Tibial nerve (tissue), 4 donors: ENCODE data around the gene GSTO1. TPM values are rescaled to one million over a fixed set of nuclear protein-coding genes. Genes with fewer than 3 reads are reported as not detected.
A peak's percentile ranks its signal among the peaks of the same experiment; 100 is the strongest.

Experiments used
- DNase-seq, 2 donors: peaks; one replicate each; pipeline ENCODE4 v3.0.0-alpha.2; 2019; ENCODE audit warnings: low spot score in 2 of 2
- H3K27ac ChIP-seq, 4 donors: fragments of 200-600 bp; sonication (generic) in 3 of 4; one replicate each; pipeline ENCODE4 v1.5.1; 2017 to 2019; ENCODE audit warnings: mild to moderate bottlenecking in 1 of 4
- H3K27me3 ChIP-seq, 2 donors: fragments of 200-600 bp; sonication (generic) in 1 of 2; one replicate each; pipeline versions ENCODE4 v1.5.1 to v1.6.0; 2017 to 2019
- H3K36me3 ChIP-seq, 3 donors: fragments of 200-600 bp; sonication (generic); one replicate each; pipeline ENCODE4 v1.5.1; 2018 to 2019
- H3K4me1 ChIP-seq, 4 donors: fragments of 200-600 bp; sonication (generic) in 3 of 4; one replicate each; pipeline ENCODE4 v1.5.1; 2017 to 2019
- H3K4me3 ChIP-seq, 4 donors: fragments of 200-600 bp; sonication (generic) in 3 of 4; one replicate each; pipeline ENCODE4 v1.5.1; 2017 to 2019; ENCODE audit warnings: mild to moderate bottlenecking in 1 of 4, moderate library complexity in 1 of 4
- H3K9me3 ChIP-seq, 4 donors: fragments of 200-600 bp; sonication (generic) in 3 of 4; one replicate each; pipeline ENCODE4 v1.5.1; 2017 to 2019
- EP300 ChIP-seq, 2 donors: sonication (generic); formaldehyde crosslinking; IDR thresholded peaks; one replicate each; pipeline ENCODE4 v1.6.1; 2017; ENCODE audit warnings: antibody characterized with exemption in 2 of 2, mild to moderate bottlenecking in 1 of 2
- POLR2A ChIP-seq, 2 donors: fragments of 450-650 bp; IDR thresholded peaks; one replicate each; pipeline ENCODE4 v1.6.1; 2017; ENCODE audit warnings: antibody characterized with exemption in 2 of 2, mild to moderate bottlenecking in 2 of 2, moderate library complexity in 2 of 2
- WGBS, 2 donors: methylation state at CpG; one replicate each; pipeline ENCODE4 v1.1.5; 2018; 5-methylcytosine and 5-hydroxymethylcytosine counted together
- total RNA-seq, 4 donors: library from RNA; depleted of rRNA; stranded (reverse); fragments of >200 nt; gene quantifications; one replicate each; pipeline ENCODE4 v1.1.0, GENCODE V29; 2016
- TF ChIP-seq, protein P1 (sequence below), 5 experiments: fragments of 200-600 bp in 3 of 5; fragments of 450-650 bp in 2 of 5; sonication (generic) in 3 of 5; IDR thresholded peaks; one replicate each; pipeline ENCODE4 v1.5.1; 2016 to 2019; ENCODE audit warnings: antibody characterized with exemption in 5 of 5, mild to moderate bottlenecking in 3 of 5, moderate library complexity in 2 of 5

Gene GSTO1
- total RNA-seq, 4 donors from 2014 or later = 51.6 to 84.6 (median 68.1) TPM

DNA sequence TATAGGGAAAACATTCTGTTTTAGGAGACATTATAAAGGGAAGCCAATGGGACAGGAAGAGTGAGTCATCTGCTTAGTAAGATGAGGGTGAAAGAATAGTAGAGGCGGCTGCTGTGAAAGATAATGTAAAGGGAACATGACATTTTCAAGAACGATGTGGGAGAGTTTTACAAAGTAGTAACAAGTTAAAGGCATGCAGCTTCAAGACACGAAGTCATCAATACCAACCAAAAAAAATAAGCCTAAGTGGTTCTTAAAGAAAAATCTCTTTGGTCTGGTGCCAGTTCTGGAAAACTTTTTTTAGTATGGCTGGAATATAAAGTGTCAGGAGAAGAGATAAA, 6.1 kb downstream of the GSTO1 start:
- H3K9me3 ChIP-seq = no peaks in the 10 kb centered on the region
- no peak for DNase-seq
- H3K27me3 ChIP-seq = no peaks in the 10 kb centered on the region
- peaks cover 0 to 79% (median 9%) of the 10 kb centered on the region in 3 donors for H3K36me3 ChIP-seq
- H3K4me1 ChIP-seq = peaks cover 0 to 46% (median 22%) of the 10 kb centered on the region in 4 donors
- H3K4me3 ChIP-seq = no peak overlapping the region
- 29 to 36% methylated on average over 3 of the region's 3 CpGs for WGBS, 2 donors
- peak overlapping the region in 2 of 4 donors; percentile 15 to 26 for H3K27ac ChIP-seq
- no peak for TF ChIP-seq POLR2A (IDR thresholded peaks at IDR 0.05)
- TF ChIP-seq, protein P1, sequence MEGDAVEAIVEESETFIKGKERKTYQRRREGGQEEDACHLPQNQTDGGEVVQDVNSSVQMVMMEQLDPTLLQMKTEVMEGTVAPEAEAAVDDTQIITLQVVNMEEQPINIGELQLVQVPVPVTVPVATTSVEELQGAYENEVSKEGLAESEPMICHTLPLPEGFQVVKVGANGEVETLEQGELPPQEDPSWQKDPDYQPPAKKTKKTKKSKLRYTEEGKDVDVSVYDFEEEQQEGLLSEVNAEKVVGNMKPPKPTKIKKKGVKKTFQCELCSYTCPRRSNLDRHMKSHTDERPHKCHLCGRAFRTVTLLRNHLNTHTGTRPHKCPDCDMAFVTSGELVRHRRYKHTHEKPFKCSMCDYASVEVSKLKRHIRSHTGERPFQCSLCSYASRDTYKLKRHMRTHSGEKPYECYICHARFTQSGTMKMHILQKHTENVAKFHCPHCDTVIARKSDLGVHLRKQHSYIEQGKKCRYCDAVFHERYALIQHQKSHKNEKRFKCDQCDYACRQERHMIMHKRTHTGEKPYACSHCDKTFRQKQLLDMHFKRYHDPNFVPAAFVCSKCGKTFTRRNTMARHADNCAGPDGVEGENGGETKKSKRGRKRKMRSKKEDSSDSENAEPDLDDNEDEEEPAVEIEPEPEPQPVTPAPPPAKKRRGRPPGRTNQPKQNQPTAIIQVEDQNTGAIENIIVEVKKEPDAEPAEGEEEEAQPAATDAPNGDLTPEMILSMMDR (IDR thresholded peaks at IDR 0.05) = no peak
- TF ChIP-seq EP300 (IDR thresholded peaks at IDR 0.05) = no peak

DNA sequence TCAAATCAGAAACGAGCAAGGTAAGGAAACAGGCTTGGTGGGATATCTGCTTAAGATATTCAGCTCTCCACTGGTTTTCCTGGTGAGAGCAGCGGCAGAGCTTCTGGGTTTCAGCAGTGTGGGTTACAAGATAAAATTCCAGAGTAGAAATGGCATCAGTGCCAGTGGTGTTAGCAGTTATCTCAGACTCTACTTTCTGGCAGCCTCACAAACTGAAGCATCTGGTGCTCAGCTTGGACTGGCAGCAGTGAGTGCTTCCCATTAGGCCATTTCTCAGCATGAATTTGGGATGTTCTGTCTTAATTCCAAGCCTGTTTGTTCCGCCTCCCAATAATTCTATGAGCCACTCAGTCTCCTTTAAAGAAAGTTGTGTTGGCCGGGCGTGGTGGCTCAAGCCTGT, 7.4 kb downstream of the GSTO1 start:
- 91 to 92% methylated on average over 5 of the region's 5 CpGs for WGBS, 2 donors
- DNase-seq = no peak
- H3K9me3 ChIP-seq = no peaks in the 10 kb centered on the region
- no peaks in the 10 kb centered on the region for H3K27me3 ChIP-seq
- no peak for TF ChIP-seq EP300 (IDR thresholded peaks at IDR 0.05)
- TF ChIP-seq POLR2A (IDR thresholded peaks at IDR 0.05) = no peak
- TF ChIP-seq, protein P1 (IDR thresholded peaks at IDR 0.05) = no peak
- no peak overlapping the region for H3K27ac ChIP-seq
- no peak overlapping the region for H3K4me3 ChIP-seq
- peaks cover 0 to 92% (median 9%) of the 10 kb centered on the region in 3 donors for H3K36me3 ChIP-seq
- peaks cover 0 to 37% (median 13%) of the 10 kb centered on the region in 4 donors for H3K4me1 ChIP-seq

DNA sequence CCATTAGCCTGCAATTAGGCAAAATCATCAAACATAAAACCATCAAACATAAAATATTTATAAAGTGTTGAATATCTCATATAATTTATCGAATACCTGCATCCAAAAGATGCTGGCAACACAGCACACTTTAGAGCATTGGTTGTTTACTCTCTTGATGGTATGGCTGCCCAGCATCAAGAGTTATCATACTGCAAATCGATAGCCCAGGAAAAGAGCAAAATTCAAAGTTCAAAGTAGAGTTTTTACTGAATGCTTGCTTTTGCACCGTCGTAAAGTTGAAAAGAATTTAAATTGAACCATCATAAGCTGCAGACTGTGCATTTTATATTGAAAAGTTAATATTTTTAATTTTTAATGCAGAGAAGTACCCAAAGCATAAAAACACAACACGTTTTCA, 10.1 kb downstream of the GSTO1 start:
- TF ChIP-seq, protein P1 (IDR thresholded peaks at IDR 0.05) = no peak
- TF ChIP-seq EP300 (IDR thresholded peaks at IDR 0.05) (no peak), POLR2A (IDR thresholded peaks at IDR 0.05) (no peak)
- Histone ChIP-seq H3K9me3 (no peaks in the 10 kb centered on the region), H3K27me3 (no peaks in the 10 kb centered on the region), H3K4me1 (peaks cover 0 to 36% (median 16%) of the 10 kb centered on the region in 4 donors), H3K4me3 (no peak overlapping the region), H3K36me3 (peaks cover 0 to 82% (median 9%) of the 10 kb centered on the region in 3 donors), H3K27ac (no peak overlapping the region)
- no peak for DNase-seq
- WGBS, 2 donors = 87 to 89% methylated on average over 5 of the region's 5 CpGs

DNA sequence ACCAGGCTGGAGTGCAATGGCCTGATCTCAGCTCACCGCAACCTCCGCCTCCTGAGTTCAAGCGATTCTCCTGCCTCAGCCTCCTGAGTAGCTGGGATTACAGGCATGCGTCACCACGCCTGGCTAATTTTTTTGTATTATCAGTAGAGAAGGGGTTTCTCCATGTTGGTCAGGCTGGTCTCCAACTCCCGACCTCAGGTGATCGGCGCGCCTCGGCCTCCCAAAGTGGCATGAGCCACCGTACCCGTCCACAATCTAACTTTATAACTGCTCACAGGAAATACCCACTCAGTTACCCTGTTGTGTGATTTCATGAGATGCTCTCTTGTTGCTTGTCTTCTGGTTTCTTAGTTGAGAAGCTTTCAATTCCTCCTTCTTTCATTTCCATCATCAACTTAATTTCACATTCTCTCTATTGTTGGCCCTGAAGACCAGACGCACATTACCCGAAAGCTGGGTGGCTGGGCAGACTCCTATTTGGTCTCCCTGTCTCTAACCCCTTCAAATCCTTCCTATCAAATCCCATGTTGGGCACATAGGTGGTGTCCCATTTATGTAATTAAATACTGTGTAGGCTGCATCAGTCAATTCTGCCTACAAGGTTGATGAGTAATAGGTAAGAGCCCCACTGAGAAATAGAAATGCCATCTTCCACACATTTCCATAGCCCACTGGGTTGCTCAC, 13.2 kb downstream of the GSTO1 start:
- peaks cover 0 to 23% (median 6%) of the 10 kb centered on the region in 4 donors for H3K4me1 ChIP-seq
- DNase-seq = no peak
- WGBS, 2 donors = 91 to 96% methylated on average over 14 of the region's 14 CpGs
- H3K9me3 ChIP-seq = no peaks in the 10 kb centered on the region
- TF ChIP-seq EP300 (IDR thresholded peaks at IDR 0.05) (no peak), POLR2A (IDR thresholded peaks at IDR 0.05) (no peak)
- TF ChIP-seq, protein P1 (IDR thresholded peaks at IDR 0.05) = no peak
- no peaks in the 10 kb centered on the region for H3K27me3 ChIP-seq
- peak overlapping the region; percentile 48 to 92 (median 70) for H3K4me3 ChIP-seq
- H3K27ac ChIP-seq = peak overlapping the region in 2 of 4 donors; percentile 79 to 88
- peaks cover 0 to 52% (median 5%) of the 10 kb centered on the region in 3 donors for H3K36me3 ChIP-seq

DNA sequence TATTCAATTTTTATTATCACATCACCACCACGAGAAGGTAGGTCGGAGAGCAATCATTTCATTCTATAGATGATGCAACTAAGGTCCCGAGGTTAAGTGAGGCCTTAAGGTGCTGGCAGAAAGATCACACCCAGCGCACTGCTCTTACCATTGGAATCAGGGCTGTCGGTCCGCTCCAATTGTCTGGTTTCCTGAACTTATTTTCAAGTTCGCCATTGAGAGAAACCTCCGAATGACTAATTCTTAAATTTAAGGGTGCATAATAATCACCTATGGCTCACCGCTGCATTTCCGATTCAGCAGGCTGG, 13.7 kb downstream of the GSTO1 start:
- TF ChIP-seq EP300 (IDR thresholded peaks at IDR 0.05) = no peak
- TF ChIP-seq, protein P1 (IDR thresholded peaks at IDR 0.05) = no peak
- TF ChIP-seq POLR2A (IDR thresholded peaks at IDR 0.05) = no peak
- H3K36me3 ChIP-seq = peaks cover 0 to 47% (median 5%) of the 10 kb centered on the region in 3 donors
- DNase-seq = no peak
- H3K27ac ChIP-seq = peak overlapping the region in 3 of 4 donors; percentile 79 to 88 (median 85)
- 10% methylated on average over 10 of the region's 10 CpGs for WGBS, 2 donors
- H3K9me3 ChIP-seq = no peaks in the 10 kb centered on the region
- H3K4me1 ChIP-seq = peaks cover 0 to 23% (median 6%) of the 10 kb centered on the region in 4 donors
- peak overlapping the region; percentile 48 to 92 (median 70) for H3K4me3 ChIP-seq
- H3K27me3 ChIP-seq = no peaks in the 10 kb centered on the region
